Endothelial cell of umbilical vein (primary cell): ENCODE data around the gene LRRC32. TPM values are rescaled to one million over a fixed set of nuclear protein-coding genes. Genes with fewer than 3 reads are reported as not detected.

Source experiments
- BruUV-seq: library from RNA; stranded (reverse); fragments of 400-500 nt; replicated peaks from 2 replicates; lab custom pipeline; 2021; lab: Mats Ljungman, UMichigan
- CTCF ChIA-PET: fragments of 300-600, 350-600 bp; sonication (Branson Sonifier 250); formaldehyde crosslinking; loops from one replicate; lab custom pipeline; 2021; ENCODE audit warnings: antibody characterized with exemption, inconsistent platforms; lab: Charles Lee
- POLR2A ChIA-PET: fragments of 300-600, 350-600 bp; sonication (Branson Sonifier 250); formaldehyde crosslinking; loops from one replicate; lab custom pipeline; 2021; ENCODE audit warnings: antibody characterized with exemption, inconsistent platforms; lab: Charles Lee
- DNase-seq: peaks from one replicate; pipeline ENCODE4 v3.0.0-alpha.2; 2011; ENCODE audit warnings: low read depth, low spot score
- FAIRE-seq: peaks from 2 replicates; lab custom pipeline; 2011; peaks lifted over from hg19 to GRCh38; lab: Jason Lieb, UNC
- H2AFZ ChIP-seq: 2 replicates; pipeline ENCODE4 v1.6.0; 2012; ENCODE audit warnings: low read depth, low read length, control low read depth, inconsistent platforms
- H3K27ac ChIP-seq: 2 replicates; pipeline ENCODE4 v1.5.1; 2011; ENCODE audit warnings: low read depth, mild to moderate bottlenecking, control low read depth, low read length, moderate library complexity; ENCODE audit not compliant: insufficient read depth
- H3K27me3 ChIP-seq, 2 experiments: 2 replicates each; pipeline versions ENCODE4 v1.6.0 to v1.6.1; 2011; ENCODE audit warnings: low read length in 2 of 2, mixed read lengths in 1 of 2; ENCODE audit not compliant: control insufficient read depth in 2 of 2, insufficient read depth in 2 of 2
- H3K36me3 ChIP-seq, 2 experiments: 2 replicates in 1 of 2; 3 replicates in 1 of 2; pipeline ENCODE4 v1.5.1; 2011; ENCODE audit warnings: low read length in 2 of 2, mild to moderate bottlenecking in 1 of 2, moderate library complexity in 1 of 2; ENCODE audit not compliant: control insufficient read depth in 2 of 2, insufficient read depth in 2 of 2; ENCODE audit errors: extremely low read depth in 1 of 2
- H3K4me1 ChIP-seq: 3 replicates; pipeline ENCODE4 v1.5.1; 2011; ENCODE audit warnings: mild to moderate bottlenecking, low read length; ENCODE audit not compliant: control insufficient read depth, insufficient read depth; ENCODE audit errors: extremely low read depth
- H3K4me2 ChIP-seq: 2 replicates; pipeline ENCODE4 v1.6.1; 2011; ENCODE audit warnings: low read length, control low read depth, mixed read lengths; ENCODE audit not compliant: insufficient read depth
- H3K4me3 ChIP-seq, 3 experiments: fragments of 200-600 bp in 1 of 3; sonication (generic), shearing (Covaris generic) in 1 of 3; replicated peaks in 1 of 3; 2 replicates each; pipeline ENCODE4 v1.5.1; 2011 to 2016; ENCODE audit warnings: control low read depth in 3 of 3, low read length in 3 of 3, mild to moderate bottlenecking in 2 of 3, inconsistent platforms in 1 of 3, low read depth in 1 of 3, moderate library complexity in 1 of 3; ENCODE audit not compliant: insufficient read depth in 1 of 3
- H3K79me2 ChIP-seq: 2 replicates; pipeline ENCODE4 v1.6.0; 2012; ENCODE audit warnings: low read length, inconsistent platforms; ENCODE audit not compliant: control insufficient read depth, insufficient read depth
- H3K9ac ChIP-seq: replicated peaks from 2 replicates; pipeline ENCODE3; 2011; ENCODE audit warnings: low read length, control low read depth; ENCODE audit not compliant: insufficient read depth; ENCODE audit errors: extremely low read depth
- H3K9me1 ChIP-seq: replicated peaks from 3 replicates; pipeline ENCODE4 v1.6.0; 2011; ENCODE audit warnings: mild to moderate bottlenecking, low read length; ENCODE audit not compliant: control insufficient read depth, insufficient read depth; ENCODE audit errors: extremely low read depth
- H3K9me3 ChIP-seq: replicated peaks from 2 replicates; pipeline ENCODE4 v1.5.1; 2012; ENCODE audit warnings: low read length, inconsistent platforms; ENCODE audit not compliant: control insufficient read depth, insufficient read depth
- H4K20me1 ChIP-seq: replicated peaks from 2 replicates; pipeline ENCODE3; 2011; ENCODE audit warnings: mild to moderate bottlenecking, low read length; ENCODE audit not compliant: control insufficient read depth, insufficient read depth; ENCODE audit errors: extremely low read depth
- CTCF ChIP-seq, 2 donors: IDR thresholded peaks; 1 replicate in 1 of 2; 2 replicates in 1 of 2; pipeline ENCODE4 v1.5.1; 2011; ENCODE audit warnings: low read length in 2 of 2, mild to moderate bottlenecking in 2 of 2, moderate library complexity in 2 of 2, control low read depth in 1 of 2, inconsistent platforms in 1 of 2, low read depth in 1 of 2; ENCODE audit not compliant: insufficient read depth in 1 of 2; ENCODE audit errors: extremely low read depth in 1 of 2
- EZH2 ChIP-seq: IDR thresholded peaks from 2 replicates; pipeline ENCODE4 v1.6.1; 2012; ENCODE audit warnings: borderline replicate concordance, low read depth, mild to moderate bottlenecking, moderate library complexity, low read length, inconsistent platforms; ENCODE audit not compliant: severe bottlenecking
- FOS ChIP-seq: IDR thresholded peaks from 2 replicates; pipeline ENCODE4 v1.6.1; 2011; ENCODE audit warnings: mild to moderate bottlenecking, low read length, moderate library complexity, borderline replicate concordance; ENCODE audit not compliant: insufficient read depth
- GATA2 ChIP-seq: IDR thresholded peaks from 2 replicates; pipeline ENCODE4 v1.7.0; 2011; ENCODE audit warnings: low read depth, mild to moderate bottlenecking, moderate library complexity, mixed read lengths, low read length; ENCODE audit not compliant: insufficient read length, insufficient read depth
- JUN ChIP-seq: IDR thresholded peaks from 2 replicates; pipeline ENCODE4 v1.6.1; 2011; ENCODE audit warnings: borderline replicate concordance, low read depth; ENCODE audit not compliant: insufficient read length, insufficient read depth
- MAX ChIP-seq: IDR thresholded peaks from 2 replicates; pipeline ENCODE4 v1.6.1; 2011; ENCODE audit not compliant: insufficient read depth, insufficient read length
- MYC ChIP-seq: IDR thresholded peaks from one replicate; pipeline ENCODE4 v1.6.1; 2011; ENCODE audit warnings: mild to moderate bottlenecking, low read depth, low read length
- POLR2A ChIP-seq: IDR thresholded peaks from 2 replicates; pipeline ENCODE4 v1.6.1; 2012; ENCODE audit warnings: low read depth, mild to moderate bottlenecking, control low read depth, low read length
- POLR2AphosphoS5 ChIP-seq: IDR thresholded peaks from 2 replicates; pipeline ENCODE4 v1.6.1; 2012; ENCODE audit warnings: low read depth, mild to moderate bottlenecking, control low read depth, low read length, moderate library complexity; ENCODE audit not compliant: insufficient read depth
- dilution Hi-C: fragments of 300-500 bp; cut with MboI; formaldehyde crosslinking; loops from one replicate; pipeline ENCODE4 v1.15.0; 2019; ENCODE audit warnings: low sequenced_read_pairs; ENCODE audit not compliant: extremely low pct_ligation_motif_present
- intact Hi-C: fragments of 100-400 bp; cut with micrococcal nuclease; formaldehyde crosslinking; loops from one replicate; pipeline ENCODE4 v1.10.0; 2022
- polyA plus RNA-seq, 4 experiments: library from polyadenylated mRNA; depleted of rRNA in 3 of 4; stranded (reverse) in 3 of 4; unstranded in 1 of 4; fragments of >200 nt; gene quantifications; 2 replicates each; pipeline versions ENCODE4 v1.2.1 to v1.2.3, GENCODE V29; 2011 to 2012; ENCODE audit warnings: missing spikeins in 1 of 4
- total RNA-seq: library from RNA; stranded (reverse); gene quantifications from 2 replicates; pipeline ENCODE4 v1.2.3, GENCODE V29; 2021

The LRRC32 gene
- total and polyA plus RNA-seq, 2 donors (not counting 3 experiments of a cell fraction or from before 2014, with no cell fraction given) = 77.2 to 117 TPM

- intact Hi-C loops = loop anchor here (2.0 kb wide), 1 partner anchor 14 kb away; no protein-coding TSS in a partner anchor
- Histone ChIP-seq H3K9me3 (no peaks in the 10 kb centered on the region), H3K4me2 (no peak overlapping the region), H3K4me3 (no peak overlapping the region), H3K9ac (peak overlapping the region; percentile 66), H2AFZ (peak overlapping the region; percentile 16), H3K36me3 (no peaks in the 10 kb centered on the region), H3K9me1 (no peaks in the 10 kb centered on the region), H3K27me3 (no peaks in the 10 kb centered on the region), H3K79me2 (no peaks in the 10 kb centered on the region), H3K27ac (peak overlapping the region; percentile 93), H4K20me1 (no peaks in the 10 kb centered on the region), H3K4me1 (peaks cover 36% of the 10 kb centered on the region)
- FAIRE-seq (peak; percentile 92), DNase-seq (peak; percentile 94)
- no peak for TF ChIP-seq CTCF (IDR thresholded peaks at IDR 0.05; ENCODE audit: extremely low read depth in 1 of 2, insufficient read depth in 1 of 2, low read depth in 1 of 2, low read length in 2 of 2)
- peak; percentile 92 for TF ChIP-seq MAX
- no peak for TF ChIP-seq POLR2AphosphoS5
- peak; percentile 79 for TF ChIP-seq JUN
- no peak for TF ChIP-seq EZH2
- peak; percentile 55 for TF ChIP-seq MYC
- no peak for TF ChIP-seq GATA2
- TF ChIP-seq POLR2A = peak; percentile 32
- peak; percentile 26 for TF ChIP-seq FOS
- ChIA-PET POLR2A (interaction anchor here (0.8 to 1.4 kb wide), 3 partner anchors 35 to 52 kb away, joined by 3 to 4 read pairs (median 3); no protein-coding TSS in a partner anchor), CTCF (interaction anchor here (0.8 to 2.6 kb wide), 9 partner anchors 14 to 104 kb away, joined by 3 to 22 read pairs (median 5); no protein-coding TSS in a partner anchor)
- TSS peak; percentile 81 for BruUV-seq
- dilution Hi-C loops = no loop called here
Measured at GRCh38 chr11:76629116-76629852, 41.3 kb downstream of the LRRC32 start.
